Peyer's patch (tissue), 4 donors: ENCODE measurements around the gene RHOXF2. TPM values are rescaled to one million over a fixed set of nuclear protein-coding genes. Genes with fewer than 3 reads are reported as not detected.

Experiments used
- DNase-seq, 3 donors: peaks; one replicate each; pipeline ENCODE4 v3.0.0-alpha.2; 2017 to 2019
- H3K27ac ChIP-seq, 4 donors: fragments of 200-600 bp; sonication (generic); one replicate each; pipeline ENCODE4 v1.5.1; 2016 to 2019
- H3K27me3 ChIP-seq, 2 donors: fragments of 200-600 bp; sonication (generic); one replicate each; pipeline ENCODE4 v1.5.1; 2019
- H3K36me3 ChIP-seq, 3 donors: fragments of 200-600 bp; sonication (generic); one replicate each; pipeline ENCODE4 v1.5.1; 2016 to 2019
- H3K4me1 ChIP-seq, 4 donors: fragments of 200-600 bp; sonication (generic); one replicate each; pipeline ENCODE4 v1.5.1; 2016 to 2019
- H3K4me3 ChIP-seq, 4 donors: fragments of 200-600 bp; sonication (generic); 1 replicate in 3 of 4; 2 replicates in 1 of 4; pipeline ENCODE4 v1.5.1; 2016 to 2019; ENCODE audit warnings: mild to moderate bottlenecking in 1 of 4
- H3K9me3 ChIP-seq, 4 donors: fragments of 200-600 bp; sonication (generic); one replicate each; pipeline ENCODE4 v1.5.1; 2016 to 2019; ENCODE audit warnings: mild to moderate bottlenecking in 1 of 4
- POLR2A ChIP-seq, 2 donors: fragments of 450-650 bp; IDR thresholded peaks; one replicate each; pipeline ENCODE4 v1.5.1; 2017; ENCODE audit warnings: antibody characterized with exemption in 2 of 2, mild to moderate bottlenecking in 2 of 2, moderate library complexity in 2 of 2
- total RNA-seq, 4 donors: library from RNA; depleted of rRNA; stranded (reverse); fragments of >200 nt; gene quantifications; one replicate each; pipeline ENCODE4 v1.1.0, GENCODE V29; 2016
- TF ChIP-seq, protein P1 (sequence below), 6 experiments: fragments of 450-650 bp in 4 of 6; fragments of 200-600 bp in 2 of 6; sonication (generic) in 1 of 6; IDR thresholded peaks; one replicate each; pipeline ENCODE4 v1.5.1; 2017 to 2019; ENCODE audit warnings: antibody characterized with exemption in 6 of 6, mild to moderate bottlenecking in 3 of 6, moderate library complexity in 1 of 6

RHOXF2 gene
- total RNA-seq, 4 donors from 2014 or later, result not detected

DNA sequence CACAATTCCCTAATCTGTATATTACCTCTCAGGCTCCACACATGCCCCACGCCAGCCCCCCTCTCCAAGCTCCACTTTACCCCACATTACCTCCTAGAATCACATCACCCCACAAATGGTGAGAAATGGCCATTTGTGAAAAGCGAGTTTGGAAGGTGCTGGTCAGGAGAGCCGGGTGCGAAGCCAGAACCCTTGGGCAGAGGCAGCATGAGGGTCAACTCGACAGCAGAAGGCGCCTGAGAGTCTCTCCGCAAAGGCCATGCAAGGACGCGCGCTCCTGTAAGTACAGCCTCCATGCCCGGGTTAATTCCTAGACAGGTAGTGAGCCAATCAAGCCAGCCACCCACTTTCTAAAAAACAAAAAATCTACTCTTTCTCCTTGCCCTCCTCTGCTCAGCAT is 42.4 kb downstream of the RHOXF2 start:
- no peak for TF ChIP-seq POLR2A (IDR thresholded peaks at IDR 0.05)
- TF ChIP-seq, protein P1, sequence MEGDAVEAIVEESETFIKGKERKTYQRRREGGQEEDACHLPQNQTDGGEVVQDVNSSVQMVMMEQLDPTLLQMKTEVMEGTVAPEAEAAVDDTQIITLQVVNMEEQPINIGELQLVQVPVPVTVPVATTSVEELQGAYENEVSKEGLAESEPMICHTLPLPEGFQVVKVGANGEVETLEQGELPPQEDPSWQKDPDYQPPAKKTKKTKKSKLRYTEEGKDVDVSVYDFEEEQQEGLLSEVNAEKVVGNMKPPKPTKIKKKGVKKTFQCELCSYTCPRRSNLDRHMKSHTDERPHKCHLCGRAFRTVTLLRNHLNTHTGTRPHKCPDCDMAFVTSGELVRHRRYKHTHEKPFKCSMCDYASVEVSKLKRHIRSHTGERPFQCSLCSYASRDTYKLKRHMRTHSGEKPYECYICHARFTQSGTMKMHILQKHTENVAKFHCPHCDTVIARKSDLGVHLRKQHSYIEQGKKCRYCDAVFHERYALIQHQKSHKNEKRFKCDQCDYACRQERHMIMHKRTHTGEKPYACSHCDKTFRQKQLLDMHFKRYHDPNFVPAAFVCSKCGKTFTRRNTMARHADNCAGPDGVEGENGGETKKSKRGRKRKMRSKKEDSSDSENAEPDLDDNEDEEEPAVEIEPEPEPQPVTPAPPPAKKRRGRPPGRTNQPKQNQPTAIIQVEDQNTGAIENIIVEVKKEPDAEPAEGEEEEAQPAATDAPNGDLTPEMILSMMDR (IDR thresholded peaks at IDR 0.05), result no peak

DNA sequence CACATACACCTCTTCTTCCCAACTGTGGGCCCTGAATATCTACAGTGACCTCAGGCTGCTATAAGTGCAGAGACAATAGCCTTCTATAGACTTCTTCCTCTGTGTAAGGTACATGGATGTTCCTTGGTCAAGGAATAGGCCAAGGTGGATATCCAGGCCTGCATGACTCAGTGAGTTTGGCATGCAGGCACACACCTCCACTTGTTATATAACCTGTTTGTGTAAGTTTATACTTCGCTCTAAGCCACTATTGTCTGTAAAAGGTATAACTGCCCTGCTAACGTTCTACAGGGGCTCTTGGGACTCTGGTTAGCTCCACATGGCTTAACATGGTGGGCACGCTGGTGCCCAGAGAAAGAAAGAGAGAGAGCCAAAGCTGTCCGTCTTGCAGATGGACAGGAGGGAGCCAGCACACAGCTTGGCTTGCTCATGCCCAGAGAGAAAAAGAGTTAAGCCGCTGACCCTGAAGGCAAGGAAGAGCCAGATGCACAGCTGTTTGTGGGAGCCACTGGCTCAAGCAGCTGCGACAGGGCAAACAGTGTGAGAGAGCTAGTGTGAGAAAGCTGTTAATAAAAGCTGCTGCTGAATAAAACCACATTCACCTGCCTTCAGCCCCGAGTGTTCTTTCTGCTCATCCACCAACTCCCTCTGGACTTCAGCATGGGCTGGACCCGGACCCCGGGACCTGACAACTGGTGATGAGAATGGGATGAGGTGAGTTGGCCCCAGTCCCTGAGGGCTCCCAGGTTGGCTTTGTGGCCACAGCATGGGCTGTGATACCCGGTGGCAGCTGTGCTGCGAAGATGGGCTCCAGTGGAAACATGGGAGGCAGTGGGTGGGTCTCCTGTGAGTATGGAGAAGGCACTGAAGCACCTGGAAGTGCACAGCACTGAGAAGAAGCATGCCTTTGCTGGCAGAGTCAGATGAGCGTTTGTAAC is 47.7 kb downstream of the RHOXF2 start:
- Histone ChIP-seq H3K9me3 (no peaks in the 10 kb centered on the region), H3K4me1 (no peaks in the 10 kb centered on the region)

More for the DNA sequence above, 42.4 kb downstream of the RHOXF2 start:
- Histone ChIP-seq H3K4me3 (no peak overlapping the region), H3K9me3 (no peaks in the 10 kb centered on the region), H3K4me1 (no peaks in the 10 kb centered on the region), H3K27me3 (no peaks in the 10 kb centered on the region), H3K27ac (no peak overlapping the region), H3K36me3 (no peaks in the 10 kb centered on the region)
- no peak for DNase-seq

DNA sequence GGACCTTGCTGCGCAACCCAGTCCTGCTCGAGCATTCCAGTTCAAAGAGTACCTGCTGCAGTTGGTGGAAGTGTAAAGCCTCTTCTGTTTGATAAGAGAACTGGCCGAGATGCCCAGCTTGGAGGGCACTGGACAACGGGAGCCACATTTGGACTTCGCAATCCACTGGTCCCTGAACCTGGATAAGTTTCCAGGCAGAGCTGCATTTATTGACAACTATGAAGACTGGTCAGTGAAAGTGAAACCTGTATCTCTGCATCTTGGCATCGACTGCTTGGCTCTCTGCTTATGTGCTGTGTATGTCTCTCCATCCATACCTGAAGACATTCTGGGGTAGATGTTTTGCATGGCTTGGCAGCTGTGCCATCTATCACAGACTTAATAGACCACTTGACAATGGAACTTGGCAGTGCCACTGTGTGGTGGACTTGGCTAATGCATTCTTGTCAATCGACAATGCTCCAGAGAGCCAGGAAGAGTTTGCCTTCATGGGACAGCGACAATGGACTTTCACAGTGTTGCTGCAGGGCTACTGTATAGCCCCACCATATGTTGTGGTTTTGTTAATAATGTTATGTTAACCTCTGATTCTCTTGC is 48.7 kb downstream of the RHOXF2 start:
- DNase-seq, result no peak
- H3K9me3 ChIP-seq, result no peaks in the 10 kb centered on the region
- no peak overlapping the region for H3K4me3 ChIP-seq
- no peaks in the 10 kb centered on the region for H3K27me3 ChIP-seq
- no peaks in the 10 kb centered on the region for H3K36me3 ChIP-seq
- no peak overlapping the region for H3K27ac ChIP-seq
- no peaks in the 10 kb centered on the region for H3K4me1 ChIP-seq
- no peak for TF ChIP-seq POLR2A (IDR thresholded peaks at IDR 0.05)
- TF ChIP-seq, protein P1 (IDR thresholded peaks at IDR 0.05), result no peak

More for the DNA sequence above, 47.7 kb downstream of the RHOXF2 start:
- Histone ChIP-seq H3K36me3 (no peaks in the 10 kb centered on the region), H3K27ac (no peak overlapping the region), H3K27me3 (no peaks in the 10 kb centered on the region), H3K4me3 (no peak overlapping the region)
- TF ChIP-seq POLR2A (IDR thresholded peaks at IDR 0.05), result no peak
- TF ChIP-seq, protein P1 (IDR thresholded peaks at IDR 0.05), result no peak
- DNase-seq, result no peak

DNA sequence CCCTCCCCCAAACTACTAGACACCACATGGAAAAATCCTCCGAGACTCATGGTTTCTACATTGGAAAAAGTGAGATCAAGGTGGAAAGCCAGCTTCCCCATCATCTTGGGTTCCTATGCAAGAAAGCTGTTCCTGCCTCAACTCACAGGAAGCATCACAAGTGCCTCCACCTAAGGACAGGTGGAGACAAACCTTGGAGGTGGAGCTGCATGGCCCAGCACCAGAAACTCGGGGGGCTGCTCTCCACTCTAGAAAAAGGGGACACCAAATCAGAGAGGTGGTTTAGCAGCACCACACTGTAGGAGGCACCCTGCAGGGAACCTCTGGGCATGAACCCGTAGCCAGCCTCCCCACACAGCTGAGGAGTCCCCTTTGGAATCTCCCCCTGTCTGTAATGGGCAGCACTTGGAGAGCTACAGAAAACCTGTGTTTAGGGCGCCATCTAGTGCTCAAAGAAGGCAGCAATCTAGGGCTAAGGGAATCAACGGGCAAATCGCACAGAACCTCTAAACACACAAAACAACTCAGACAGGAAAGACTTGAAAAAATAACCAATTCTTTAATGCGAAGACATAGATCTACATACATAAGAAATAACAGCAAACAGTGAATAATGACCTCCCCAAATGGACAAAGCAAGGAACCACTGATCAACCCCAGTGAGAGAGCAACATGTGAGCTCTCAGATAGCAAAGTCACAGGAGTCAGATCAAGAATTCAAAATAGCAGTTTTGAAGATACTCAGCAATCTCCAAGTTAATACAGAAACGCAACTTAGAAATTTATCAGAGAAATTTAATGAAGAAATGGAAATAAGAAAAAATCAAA is 55.2 kb downstream of the RHOXF2 start:
- TF ChIP-seq POLR2A (IDR thresholded peaks at IDR 0.05), result no peak
- TF ChIP-seq, protein P1 (IDR thresholded peaks at IDR 0.05), result peak; percentile 29 to 62 (median 52)
- no peak overlapping the region for H3K4me3 ChIP-seq
- no peaks in the 10 kb centered on the region for H3K27me3 ChIP-seq
- H3K27ac ChIP-seq, result no peak overlapping the region
- no peaks in the 10 kb centered on the region for H3K36me3 ChIP-seq
- no peaks in the 10 kb centered on the region for H3K9me3 ChIP-seq
- peak in 2 of 3 donors; percentile 44 to 86 for DNase-seq
- peaks cover 0 to 2% (median 0%) of the 10 kb centered on the region in 4 donors for H3K4me1 ChIP-seq

Other genes starting within 250 kb of the RHOXF2 start
- 10 to 100 TPM in 2 of 4 donors, 1 to 10 TPM in 2; 4.1 to 10.5 (median 7.7) TPM for gene NKAP, start 214.9 kb upstream of the RHOXF2 start, total RNA-seq
- gene RHOXF2B, start 80.9 kb upstream of the RHOXF2 start, total RNA-seq, result not detected
- 1 to 10 TPM in 2 of 4 donors, not detected in 2; 2.9 to 7.2 TPM for gene RHOXF1, start 42.7 kb upstream of the RHOXF2 start, total RNA-seq
- 10 to 100 TPM in 1 of 4 donors, 1 to 10 TPM in 3; 4.9 to 13.0 (median 8.6) TPM for gene ZBTB33, start 92.2 kb downstream of the RHOXF2 start, total RNA-seq
- 1 to 10 TPM in 1 of 4 donors, not detected in 3; 1.5 TPM for gene TMEM255A, start 152.8 kb downstream of the RHOXF2 start, total RNA-seq
- gene ATP1B4, start 203.5 kb downstream of the RHOXF2 start, total RNA-seq, result not detected